Keratinocyte (primary cell): ENCODE measurements around the gene TINCR. TPM values are rescaled to one million over a fixed set of nuclear protein-coding genes. Genes with fewer than 3 reads are reported as not detected.

Experiments
- DNase-seq: peaks from one replicate; pipeline ENCODE4 v3.0.0-alpha.2; 2011; ENCODE audit warnings: low read depth, missing footprints, low spot score
- FAIRE-seq: peaks from 2 replicates; lab custom pipeline; 2011; peaks lifted over from hg19 to GRCh38; lab: Jason Lieb, UNC
- H2AFZ ChIP-seq: 2 replicates; pipeline ENCODE4 v1.6.0; 2012; ENCODE audit warnings: low read length, control low read depth, inconsistent platforms; ENCODE audit not compliant: control insufficient read depth
- H3K27ac ChIP-seq: 2 replicates; pipeline ENCODE4 v1.5.1; 2011; ENCODE audit warnings: low read length; ENCODE audit not compliant: control insufficient read depth, insufficient read depth
- H3K27me3 ChIP-seq: 3 replicates; pipeline ENCODE4 v1.6.0; 2011; ENCODE audit warnings: low read length; ENCODE audit not compliant: control insufficient read depth, insufficient read depth; ENCODE audit errors: extremely low read depth
- H3K36me3 ChIP-seq, 2 experiments: 2 replicates in 1 of 2; 3 replicates in 1 of 2; pipeline ENCODE4 v1.5.1; 2011; ENCODE audit warnings: low read length in 2 of 2, mild to moderate bottlenecking in 1 of 2; ENCODE audit not compliant: control insufficient read depth in 2 of 2, insufficient read depth in 2 of 2; ENCODE audit errors: extremely low read depth in 1 of 2
- H3K4me1 ChIP-seq: 3 replicates; pipeline ENCODE4 v1.5.1; 2011; ENCODE audit warnings: low read length; ENCODE audit not compliant: control insufficient read depth, insufficient read depth; ENCODE audit errors: extremely low read depth
- H3K4me2 ChIP-seq: 3 replicates; pipeline ENCODE4 v1.6.0; 2011; ENCODE audit warnings: low read depth, low read length; ENCODE audit not compliant: control insufficient read depth, insufficient read depth; ENCODE audit errors: extremely low read depth
- H3K4me3 ChIP-seq, 3 experiments: fragments of 200-600 bp in 1 of 3; sonication (generic) in 1 of 3; 2 replicates in 2 of 3; 3 replicates in 1 of 3; pipeline ENCODE4 v1.5.1; 2011 to 2016; ENCODE audit warnings: low read length in 3 of 3, mild to moderate bottlenecking in 3 of 3, control low read depth in 2 of 3, inconsistent platforms in 1 of 3, low read depth in 1 of 3, mixed read lengths in 1 of 3, mixed run types in 1 of 3, moderate library complexity in 1 of 3; ENCODE audit not compliant: control insufficient read depth in 2 of 3, insufficient read depth in 2 of 3; ENCODE audit errors: extremely low read depth in 1 of 3
- H3K79me2 ChIP-seq: 2 replicates; pipeline ENCODE4 v1.6.0; 2012; ENCODE audit warnings: low read length; ENCODE audit not compliant: control insufficient read depth, insufficient read depth
- H3K9ac ChIP-seq: 3 replicates; pipeline ENCODE4 v1.6.0; 2011; ENCODE audit warnings: low read length; ENCODE audit not compliant: control insufficient read depth, insufficient read depth; ENCODE audit errors: extremely low read depth
- H3K9me1 ChIP-seq: 3 replicates; pipeline ENCODE4 v1.6.0; 2011; ENCODE audit warnings: low read length; ENCODE audit not compliant: control insufficient read depth, insufficient read depth; ENCODE audit errors: extremely low read depth
- H3K9me3 ChIP-seq: 2 replicates; pipeline ENCODE4 v1.5.1; 2012; ENCODE audit warnings: low read depth, low read length; ENCODE audit not compliant: control insufficient read depth
- H4K20me1 ChIP-seq: 3 replicates; pipeline ENCODE4 v1.6.0; 2011; ENCODE audit warnings: low read length; ENCODE audit not compliant: control insufficient read depth, insufficient read depth; ENCODE audit errors: extremely low read depth
- EZH2 ChIP-seq: IDR thresholded peaks from one replicate; pipeline ENCODE4 v1.6.1; 2012; ENCODE audit warnings: inconsistent platforms, mild to moderate bottlenecking, low read length, moderate library complexity
- dilution Hi-C: fragments of 300-500 bp; cut with MboI; formaldehyde crosslinking; loops from one replicate; pipeline ENCODE4 v1.7.0; 2020; ENCODE audit warnings: low sequenced_read_pairs; ENCODE audit not compliant: extremely low pct_ligation_motif_present
- polyA plus RNA-seq, 5 experiments: library from polyadenylated mRNA; depleted of rRNA in 3 of 5; stranded (reverse) in 3 of 5; stranded (forward) in 1 of 5; unstranded in 1 of 5; fragments of >200 nt; gene quantifications; 1 replicate in 1 of 5; 2 replicates in 3 of 5; 3 replicates in 1 of 5; pipeline versions ENCODE4 v1.2.1 to v1.2.3, GENCODE V29; 2011 to 2012; ENCODE audit warnings: missing spikeins in 2 of 5, low read depth in 1 of 5, low replicate concordance in 1 of 5
- TF ChIP-seq, protein P1 (sequence below), 3 experiments: IDR thresholded peaks in 1 of 3; conservative IDR thresholded peaks in 1 of 3; optimal IDR thresholded peaks in 1 of 3; 2 replicates in 2 of 3; 3 replicates in 1 of 3; pipeline versions ENCODE3 to v1.5.1; 2011; ENCODE audit warnings: low read length in 3 of 3, mild to moderate bottlenecking in 3 of 3, moderate library complexity in 2 of 3, control low read depth in 1 of 3, inconsistent platforms in 1 of 3; ENCODE audit not compliant: insufficient read depth in 2 of 3; ENCODE audit errors: extremely low read depth in 1 of 3

Gene TINCR
- polyA plus RNA-seq, 1 donor (not counting 4 experiments of a cell fraction or from before 2014, with no cell fraction given) = 9.7 TPM

DNA sequence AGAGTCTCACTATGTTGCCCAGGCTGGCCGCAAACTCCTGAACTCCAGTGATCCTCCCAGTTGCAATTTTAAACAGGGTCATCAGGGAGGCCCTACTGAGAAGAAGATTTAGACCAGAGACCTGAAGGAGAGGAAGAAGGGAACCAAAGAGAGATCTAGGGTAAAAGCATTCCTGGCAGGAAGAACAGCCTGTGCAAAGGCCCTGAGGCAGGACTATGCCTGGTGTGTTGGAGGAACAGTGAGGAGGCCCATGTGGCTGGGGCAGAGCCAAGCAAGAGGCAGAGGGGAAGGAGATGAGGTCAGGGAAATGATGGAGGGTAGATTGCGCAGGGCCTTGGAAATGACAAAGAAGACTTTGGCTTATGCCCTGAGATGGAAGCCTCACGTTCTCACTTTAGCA is 34.5 kb downstream of the TINCR start:
- Histone ChIP-seq H3K27me3 (no peaks in the 10 kb centered on the region), H3K4me1 (peaks cover 17% of the 10 kb centered on the region), H3K9me3 (peaks cover 13% of the 10 kb centered on the region), H3K9ac (no peak overlapping the region), H3K4me2 (no peak overlapping the region), H2AFZ (no peak overlapping the region), H4K20me1 (no peaks in the 10 kb centered on the region), H3K9me1 (no peaks in the 10 kb centered on the region), H3K27ac (no peak overlapping the region), H3K79me2 (no peaks in the 10 kb centered on the region), H3K36me3 (no peaks in the 10 kb centered on the region), H3K4me3 (no peak overlapping the region)
- no peak for DNase-seq
- dilution Hi-C loops = no loop called here
- no peak for FAIRE-seq
- TF ChIP-seq, protein P1, sequence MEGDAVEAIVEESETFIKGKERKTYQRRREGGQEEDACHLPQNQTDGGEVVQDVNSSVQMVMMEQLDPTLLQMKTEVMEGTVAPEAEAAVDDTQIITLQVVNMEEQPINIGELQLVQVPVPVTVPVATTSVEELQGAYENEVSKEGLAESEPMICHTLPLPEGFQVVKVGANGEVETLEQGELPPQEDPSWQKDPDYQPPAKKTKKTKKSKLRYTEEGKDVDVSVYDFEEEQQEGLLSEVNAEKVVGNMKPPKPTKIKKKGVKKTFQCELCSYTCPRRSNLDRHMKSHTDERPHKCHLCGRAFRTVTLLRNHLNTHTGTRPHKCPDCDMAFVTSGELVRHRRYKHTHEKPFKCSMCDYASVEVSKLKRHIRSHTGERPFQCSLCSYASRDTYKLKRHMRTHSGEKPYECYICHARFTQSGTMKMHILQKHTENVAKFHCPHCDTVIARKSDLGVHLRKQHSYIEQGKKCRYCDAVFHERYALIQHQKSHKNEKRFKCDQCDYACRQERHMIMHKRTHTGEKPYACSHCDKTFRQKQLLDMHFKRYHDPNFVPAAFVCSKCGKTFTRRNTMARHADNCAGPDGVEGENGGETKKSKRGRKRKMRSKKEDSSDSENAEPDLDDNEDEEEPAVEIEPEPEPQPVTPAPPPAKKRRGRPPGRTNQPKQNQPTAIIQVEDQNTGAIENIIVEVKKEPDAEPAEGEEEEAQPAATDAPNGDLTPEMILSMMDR (optimal IDR thresholded peaks at IDR 0.05 in 1 of 3, IDR thresholded peaks at IDR 0.05 in 1 of 3, conservative IDR thresholded peaks at IDR 0.05 in 1 of 3; ENCODE audit: extremely low read depth in 1 of 3, insufficient read depth in 2 of 3, low read length in 3 of 3) = no peak
- TF ChIP-seq EZH2 = no peak

DNA sequence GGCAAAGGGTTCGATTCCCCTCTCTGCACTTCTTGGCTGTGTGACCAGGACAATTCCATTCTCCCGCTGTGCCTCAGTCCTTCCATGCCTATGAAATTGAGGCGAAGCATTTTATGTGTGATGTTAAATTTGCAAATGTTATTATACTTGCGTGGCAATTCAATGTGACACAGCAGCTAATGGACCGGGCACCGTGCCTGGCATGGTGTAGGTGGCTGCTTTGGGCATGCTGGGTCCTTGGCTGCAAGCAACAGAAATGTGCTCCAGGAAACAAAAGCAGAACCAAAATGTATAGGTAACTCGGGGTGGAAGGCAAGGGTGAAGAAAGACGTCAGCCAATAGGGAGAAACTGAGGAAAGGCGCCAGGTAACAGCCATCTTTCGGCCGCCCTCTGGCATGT is 37.1 kb downstream of the TINCR start:
- TF ChIP-seq, protein P1 (optimal IDR thresholded peaks at IDR 0.05 in 1 of 3, IDR thresholded peaks at IDR 0.05 in 1 of 3, conservative IDR thresholded peaks at IDR 0.05 in 1 of 3; ENCODE audit: extremely low read depth in 1 of 3, insufficient read depth in 2 of 3, low read length in 3 of 3) = no peak
- TF ChIP-seq EZH2 = no peak

More for the DNA sequence above, 37.1 kb downstream of the TINCR start:
- dilution Hi-C loops = no loop called here
- Histone ChIP-seq H3K36me3 (no peaks in the 10 kb centered on the region), H3K27ac (no peak overlapping the region), H3K9me3 (peaks cover 13% of the 10 kb centered on the region), H3K4me3 (no peak overlapping the region), H3K4me2 (no peak overlapping the region), H3K9me1 (no peaks in the 10 kb centered on the region), H2AFZ (no peak overlapping the region), H3K79me2 (no peaks in the 10 kb centered on the region), H3K4me1 (no peaks in the 10 kb centered on the region), H3K9ac (no peak overlapping the region), H4K20me1 (no peaks in the 10 kb centered on the region), H3K27me3 (no peaks in the 10 kb centered on the region)
- FAIRE-seq (no peak), DNase-seq (no peak)
